HG03139 (cell line): ENCODE data around the gene HMG20A.

Experiments
- ATAC-seq: cut with Tn5 transposase; IDR thresholded peaks from one replicate; pipeline ENCODE4 v1.9.1; 2021; ENCODE audit not compliant: unreplicated experiment

Gene HMG20A

DNA sequence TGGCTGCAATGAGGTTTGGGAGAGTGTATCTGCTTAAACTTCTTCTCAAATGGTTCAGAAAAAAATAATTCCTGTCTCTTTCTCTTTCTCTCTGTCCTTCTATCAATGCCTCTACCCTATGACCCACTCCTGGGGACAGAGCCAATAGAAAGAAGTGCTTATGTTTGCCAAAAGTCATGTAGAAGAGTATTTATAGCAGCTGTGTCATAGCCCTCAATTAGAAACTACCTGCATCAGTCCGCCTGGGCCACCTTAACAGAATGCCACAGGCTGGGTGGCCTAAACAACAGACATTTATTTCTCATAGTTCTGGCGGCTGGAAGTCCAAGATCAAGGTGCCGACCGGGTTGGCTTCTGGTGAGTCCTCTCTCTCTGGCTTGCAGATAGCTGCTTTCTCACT lies 92.5 kb downstream of the HMG20A start:
- no peak for ATAC-seq

DNA sequence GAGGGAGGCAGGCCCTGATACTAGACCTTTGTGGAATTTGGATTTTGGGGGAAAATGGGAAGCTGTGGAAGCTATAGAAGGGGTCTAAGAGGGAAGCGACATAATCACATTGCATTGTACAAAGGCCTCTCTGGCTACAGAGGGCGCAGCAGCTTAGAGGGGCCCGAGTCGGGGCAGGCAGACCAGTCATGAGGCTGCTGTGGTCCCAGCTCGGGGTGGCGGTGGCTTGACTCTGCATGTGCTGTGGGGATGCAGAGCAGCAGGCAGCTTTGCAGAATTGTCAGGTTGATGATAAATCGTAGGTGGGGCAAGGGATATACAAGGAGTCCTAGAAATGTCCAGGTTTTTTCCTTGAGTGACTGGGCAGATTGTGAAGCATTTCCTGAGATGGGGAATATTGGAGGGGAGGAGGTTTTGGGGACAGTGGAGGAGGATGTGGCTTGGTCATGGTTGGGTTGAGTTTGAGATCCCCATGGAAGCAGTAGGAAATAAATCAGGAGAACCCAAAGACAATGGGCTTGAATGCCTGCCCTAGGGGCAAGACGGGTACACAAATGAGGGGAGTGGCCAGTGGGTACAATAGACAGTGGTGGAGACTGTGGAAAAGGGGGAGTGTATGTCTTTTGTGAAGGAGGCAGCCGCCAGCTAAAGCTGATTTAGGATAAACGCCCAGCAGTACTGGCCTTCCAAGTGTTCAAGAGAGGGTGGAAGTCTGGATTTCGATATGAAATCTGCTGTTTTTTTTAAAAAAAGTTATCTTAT lies 94.1 kb downstream of the HMG20A start:
- no peak for ATAC-seq

DNA sequence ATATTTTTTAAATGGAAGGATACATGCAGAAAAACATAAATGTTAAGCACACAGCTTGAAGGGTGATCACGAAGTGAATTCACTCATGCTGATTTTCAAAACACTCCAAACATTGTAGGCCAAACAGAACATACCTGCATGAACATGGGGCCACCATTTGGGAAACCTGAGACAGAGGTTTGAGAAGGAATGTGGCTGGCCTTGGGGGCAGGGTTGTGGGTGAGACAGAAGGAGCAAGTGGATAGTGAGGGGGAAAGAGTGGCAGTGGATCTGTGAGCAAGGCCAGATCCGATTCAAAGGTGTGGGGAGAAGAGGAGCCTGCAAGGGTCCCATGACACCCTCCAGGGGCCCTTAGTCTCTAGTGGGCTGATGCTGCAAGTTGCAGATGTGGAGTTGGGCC lies 94.9 kb downstream of the HMG20A start:
- no peak for ATAC-seq

DNA sequence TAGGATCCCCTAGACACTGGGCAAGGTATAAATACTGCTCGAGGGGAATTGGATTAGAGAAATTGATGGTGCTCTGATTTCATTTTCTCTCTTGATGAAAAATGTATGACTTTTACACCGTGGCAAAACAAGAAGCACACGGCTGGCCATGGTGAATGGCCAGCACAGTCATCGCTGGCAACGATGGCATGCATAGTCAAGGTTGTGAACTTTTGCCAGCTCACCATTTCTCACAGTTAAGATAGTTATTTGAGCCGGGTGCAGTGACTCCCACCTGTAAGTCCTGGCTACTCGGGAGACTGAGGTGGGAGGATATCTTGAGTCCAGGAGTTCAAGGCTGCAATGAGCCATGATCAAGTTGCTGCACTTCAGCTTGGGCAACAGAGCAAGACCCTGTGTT lies 95.4 kb downstream of the HMG20A start:
- ATAC-seq = no peak

DNA sequence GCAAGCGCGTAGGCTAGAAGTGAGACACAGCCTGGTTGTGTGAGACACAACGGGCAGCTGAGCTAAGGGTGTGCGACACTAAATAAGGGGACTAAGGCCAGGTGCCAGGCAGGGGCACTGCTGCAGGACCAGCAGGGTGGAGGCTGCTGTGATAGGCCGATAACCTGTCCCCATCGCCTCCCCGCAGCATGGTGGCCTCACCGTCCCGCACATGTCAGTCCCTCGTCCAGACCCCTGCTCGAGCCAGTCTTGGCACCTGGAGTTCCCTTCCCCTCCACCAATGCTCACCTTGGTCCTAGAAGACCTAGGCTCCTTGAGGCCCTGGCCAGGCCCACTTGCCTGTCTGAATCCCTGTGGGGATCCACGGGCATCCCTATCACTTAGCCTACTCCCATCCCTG lies 96.1 kb downstream of the HMG20A start:
- ATAC-seq = no peak

GRCh38 chr15:77517579-77517978 lies 96.9 kb downstream of the HMG20A start:
- no peak for ATAC-seq

GRCh38 chr15:77518458-77518857 lies 97.8 kb downstream of the HMG20A start:
- no peak for ATAC-seq

DNA sequence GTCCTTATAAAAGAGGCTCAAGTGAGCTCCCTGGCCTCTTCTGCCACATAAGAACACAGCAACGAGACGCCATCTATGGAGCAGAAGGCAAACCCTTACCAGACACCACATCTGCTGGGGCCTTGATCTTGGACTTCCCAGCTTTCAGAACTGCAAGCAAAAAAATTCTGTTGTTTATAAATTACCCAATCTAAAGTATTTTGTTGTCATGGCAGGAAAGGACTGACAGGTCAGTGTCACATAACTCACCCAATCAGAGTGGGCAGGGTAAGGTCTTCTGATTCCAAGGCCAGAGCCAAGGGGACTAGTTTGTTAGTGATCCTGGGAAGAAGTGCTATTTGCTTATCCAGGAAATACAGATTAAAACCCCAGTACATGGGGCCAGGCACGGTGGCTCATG lies 98.9 kb downstream of the HMG20A start:
- no peak for ATAC-seq

DNA sequence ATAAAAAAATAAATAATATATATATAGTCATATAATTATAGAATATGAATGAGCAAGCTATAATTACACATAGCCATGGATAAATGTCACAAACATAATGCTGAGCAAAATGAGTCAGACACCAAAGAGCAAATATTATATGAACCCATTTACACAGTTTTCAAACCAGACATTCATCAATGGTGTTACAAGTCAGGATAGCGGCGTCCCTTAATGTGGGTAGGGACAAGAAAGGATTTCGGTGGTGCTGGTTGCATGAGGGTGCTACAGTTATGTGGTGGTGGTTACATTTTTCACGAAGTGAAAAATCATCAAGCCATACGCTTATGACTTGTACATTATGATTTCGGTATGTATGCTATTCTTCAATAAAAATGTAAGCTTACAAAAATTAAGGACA lies 100.5 kb downstream of the HMG20A start:
- ATAC-seq = no peak

GRCh38 chr15:77525400-77525811 lies 104.7 kb downstream of the HMG20A start:
- ATAC-seq = no peak

DNA sequence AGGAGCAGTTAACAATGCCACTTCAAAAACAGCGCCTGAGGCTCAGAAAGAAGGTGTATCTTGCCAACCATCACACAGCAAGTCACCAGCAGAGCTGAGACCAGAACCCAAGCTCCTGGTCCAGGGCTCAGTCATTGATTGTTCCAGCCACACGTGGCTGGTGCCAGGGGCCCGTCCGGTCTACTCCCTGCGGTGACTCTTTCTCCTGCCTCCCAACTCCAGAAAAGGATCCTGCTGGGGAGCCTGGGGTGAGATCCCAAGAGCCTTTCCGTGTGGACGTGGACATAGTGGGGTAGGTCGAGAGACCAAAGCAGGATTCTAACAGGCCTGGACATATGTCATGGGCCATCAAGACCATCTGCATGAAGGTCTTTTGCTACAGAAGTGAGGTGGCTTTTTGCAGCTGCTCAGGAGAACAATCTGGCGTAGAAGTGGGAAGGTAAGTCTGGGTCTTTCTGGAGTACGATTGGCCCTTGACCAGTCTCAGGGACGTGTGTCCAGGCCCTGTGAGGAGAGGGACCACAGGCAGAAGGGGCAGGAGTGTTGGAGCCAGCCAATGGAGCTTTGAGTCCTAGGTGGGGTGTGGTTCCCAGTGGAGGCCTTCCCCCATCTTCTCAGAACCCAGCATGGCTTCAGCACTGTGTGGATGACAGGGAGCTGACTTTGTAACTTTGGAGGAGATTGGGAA lies 105.4 kb downstream of the HMG20A start:
- ATAC-seq = no peak

DNA sequence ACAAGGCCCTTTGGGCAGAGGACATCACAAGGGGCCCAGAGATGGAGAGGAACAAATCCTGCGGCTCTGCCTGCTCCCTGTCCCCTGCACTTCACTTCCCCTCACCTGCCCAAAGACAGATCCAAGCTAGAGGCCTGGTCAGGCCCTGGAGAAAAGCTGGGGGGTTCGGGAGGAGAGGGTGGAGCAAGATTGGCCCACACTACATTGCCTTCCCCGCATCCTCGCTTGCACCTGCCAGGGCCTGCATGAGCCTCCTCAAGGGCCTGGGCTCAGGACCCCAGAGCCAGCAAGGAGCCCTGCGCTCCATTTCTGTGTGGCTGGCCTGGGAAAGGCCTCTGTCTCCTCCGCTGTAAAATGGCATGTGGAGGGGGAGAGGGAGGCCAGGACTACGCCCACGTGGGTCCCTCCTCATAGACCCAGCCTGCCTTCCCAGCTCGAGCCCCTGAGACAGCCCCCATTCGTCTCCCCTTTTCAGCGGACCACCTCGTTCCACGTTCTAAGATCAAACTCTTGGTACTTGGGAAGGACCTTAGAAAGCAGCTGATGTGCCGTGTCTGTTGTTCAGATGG lies 106.0 kb downstream of the HMG20A start:
- ATAC-seq = no peak

GRCh38 chr15:77527164-77527778 lies 106.6 kb downstream of the HMG20A start:
- no peak for ATAC-seq

DNA sequence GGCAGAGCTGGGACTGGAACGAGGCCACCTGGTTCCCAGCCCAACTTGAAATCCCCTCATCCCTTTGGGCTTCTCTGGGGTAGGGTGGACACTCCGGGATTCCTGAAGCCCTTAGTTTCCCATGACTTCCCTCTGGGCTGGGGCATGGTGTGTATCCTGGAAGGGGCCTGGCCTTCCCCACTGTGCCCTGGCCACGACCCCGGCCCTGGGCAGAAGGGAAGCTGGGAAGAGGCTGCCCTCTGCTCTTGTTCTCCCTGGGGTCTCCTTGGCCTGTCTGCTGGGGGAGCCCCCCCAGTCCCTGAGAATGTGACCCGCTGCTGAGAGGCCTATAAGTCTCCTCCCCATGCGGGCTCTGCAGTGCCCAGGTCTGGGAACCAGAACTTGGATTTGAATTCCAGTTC lies 107.1 kb downstream of the HMG20A start:
- no peak for ATAC-seq

DNA sequence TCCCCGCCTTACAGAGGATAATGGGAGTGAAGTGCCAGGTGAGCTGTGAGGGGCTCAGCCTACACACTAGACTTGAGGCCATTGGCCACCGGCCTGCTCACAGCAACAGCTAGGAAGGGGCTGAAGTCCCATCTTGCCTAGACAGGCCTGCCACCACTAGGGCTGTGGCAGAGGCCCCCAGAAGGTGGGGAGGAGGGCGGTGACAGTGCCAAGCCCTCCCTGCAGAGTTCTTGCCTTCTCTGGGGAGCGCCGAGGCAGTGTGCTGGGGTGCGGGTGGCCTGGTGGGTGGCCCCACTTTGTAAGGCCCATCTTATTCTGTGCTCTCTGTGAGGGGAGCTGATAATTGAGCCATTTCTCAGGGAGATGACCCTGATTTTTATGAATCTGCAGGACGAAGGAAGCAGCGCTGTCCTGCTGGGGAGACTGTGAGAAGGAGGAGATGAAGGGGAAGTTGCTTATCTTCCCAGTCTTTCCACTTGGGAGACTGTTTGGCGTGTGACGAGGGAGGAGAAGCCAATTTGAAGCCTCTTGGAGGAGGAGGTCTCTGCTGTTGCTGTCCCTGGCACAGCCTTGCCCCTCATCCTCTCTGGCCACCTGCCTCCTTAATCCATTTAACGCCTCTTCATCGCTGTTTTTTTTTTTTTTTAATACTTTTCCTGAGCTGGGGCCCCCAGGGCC lies 107.7 kb downstream of the HMG20A start:
- no peak for ATAC-seq

GRCh38 chr15:77528968-77529319 lies 108.3 kb downstream of the HMG20A start:
- ATAC-seq = no peak

DNA sequence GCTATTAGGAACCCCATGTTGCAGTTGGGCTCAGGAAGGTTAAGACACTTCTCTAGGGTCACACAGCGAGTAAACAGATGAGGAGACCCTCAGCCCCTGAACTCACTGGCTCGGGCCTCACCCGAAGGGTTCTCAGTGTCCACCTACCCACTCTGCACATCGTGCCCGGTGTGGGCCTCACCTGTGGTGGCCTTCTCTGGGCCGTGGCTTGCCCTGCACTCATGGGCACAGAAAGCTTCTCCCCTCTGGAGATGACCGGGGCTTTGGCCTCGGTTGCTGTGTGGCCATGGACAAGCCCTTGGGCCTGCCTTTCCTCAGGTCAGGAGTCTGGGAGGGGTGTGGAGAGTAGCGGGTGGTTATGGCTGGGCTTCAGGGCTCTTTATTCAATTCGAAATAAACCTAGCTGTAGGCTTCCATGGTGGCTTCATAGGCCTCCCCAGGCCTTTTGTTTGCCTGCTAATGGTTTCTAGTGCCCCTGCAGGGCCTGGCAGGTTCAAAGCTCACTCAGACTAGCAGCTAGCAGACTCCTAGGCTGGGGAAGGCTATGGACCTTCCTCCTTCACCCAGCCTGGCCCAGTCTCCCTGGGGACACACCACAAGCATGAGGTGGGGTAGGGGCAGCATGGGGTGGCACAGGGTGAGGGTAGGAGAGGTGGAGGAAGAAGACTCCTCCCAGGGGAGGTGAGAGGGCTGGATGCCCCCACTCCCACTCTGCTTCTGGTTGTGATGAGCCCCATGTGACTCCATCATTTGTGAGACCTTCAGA lies 108.9 kb downstream of the HMG20A start:
- no peak for ATAC-seq

DNA sequence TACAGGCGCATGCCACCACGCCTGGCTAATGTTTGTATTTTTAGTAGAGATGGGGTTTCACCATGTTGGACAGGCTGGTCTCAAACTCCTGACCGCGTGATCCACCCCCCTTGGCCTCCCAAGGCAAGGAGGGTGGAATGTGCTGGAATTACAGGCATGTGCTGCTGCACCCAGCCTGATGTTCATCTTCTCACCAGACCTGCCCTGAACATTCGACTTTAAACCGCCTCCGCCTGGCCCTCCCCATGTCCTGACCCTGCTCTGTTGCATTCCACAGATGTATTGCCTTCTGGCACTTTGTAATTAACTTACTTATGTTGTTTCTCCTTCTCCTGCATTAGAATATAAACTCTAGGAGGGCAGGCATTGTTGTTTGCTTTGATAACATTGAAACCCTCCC lies 109.9 kb downstream of the HMG20A start:
- no peak for ATAC-seq

DNA sequence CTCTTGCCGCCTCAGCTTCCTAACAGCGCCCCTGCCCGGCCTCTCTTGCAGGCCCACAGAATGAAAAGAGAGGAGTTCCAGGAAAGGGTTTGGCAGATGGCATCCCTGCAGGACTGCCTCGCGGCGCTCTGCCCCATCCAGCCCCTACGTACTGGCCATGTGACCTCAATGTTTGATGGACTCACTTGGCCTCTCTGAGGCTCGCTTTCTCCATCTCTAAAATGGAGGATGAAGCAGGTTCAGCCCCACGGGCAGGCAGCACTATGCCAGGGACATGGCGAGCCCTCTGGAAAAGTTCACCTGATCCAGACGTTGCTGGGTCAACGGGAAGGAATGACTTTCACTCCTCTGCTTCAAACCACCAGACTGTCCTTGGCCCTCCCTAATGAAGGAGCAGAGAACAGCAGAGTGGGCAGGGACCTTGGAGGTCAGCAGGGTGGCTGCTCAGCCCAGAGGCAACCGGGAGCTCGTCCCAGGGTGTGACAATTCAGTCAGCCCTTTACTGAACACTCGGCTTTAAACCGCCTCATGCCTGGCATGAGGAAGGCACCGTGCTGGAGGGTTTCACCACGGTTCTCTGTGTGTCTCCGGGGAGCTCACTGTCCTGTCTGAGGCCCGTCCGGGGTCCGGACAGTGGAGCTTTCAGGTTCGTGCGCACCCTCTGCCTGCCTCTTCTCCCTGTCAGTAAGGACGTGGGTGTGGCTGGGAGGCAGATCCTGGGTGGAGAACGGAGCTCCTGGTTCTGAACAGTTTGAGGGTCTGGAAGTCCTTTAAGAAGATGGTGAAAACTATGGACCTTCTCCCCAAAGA lies 110.7 kb downstream of the HMG20A start:
- no peak for ATAC-seq
